Ectodermal cell (in vitro differentiated cells): ENCODE data around the gene TBC1D21.

Experiments used
- H3K27ac ChIP-seq: 2 replicates; pipeline ENCODE4 v1.7.0; 2013; ENCODE audit warnings: mild to moderate bottlenecking, low read depth, low read length; ENCODE audit not compliant: insufficient read depth, poor library complexity, severe bottlenecking
- H3K27me3 ChIP-seq: 2 replicates; pipeline ENCODE4 v1.7.0; 2013; ENCODE audit warnings: mild to moderate bottlenecking, low read length; ENCODE audit not compliant: insufficient read depth, control insufficient read depth, poor library complexity, severe bottlenecking
- H3K36me3 ChIP-seq: one replicate; pipeline ENCODE4 v1.7.0; 2013; ENCODE audit warnings: low read length; ENCODE audit not compliant: control insufficient read depth, insufficient read depth
- H3K4me1 ChIP-seq: one replicate; pipeline ENCODE4 v1.7.0; 2013; ENCODE audit warnings: low read length; ENCODE audit not compliant: control insufficient read depth, insufficient read depth
- H3K4me3 ChIP-seq: 2 replicates; pipeline ENCODE4 v1.7.0; 2013; ENCODE audit warnings: low read depth, low read length, control low read depth; ENCODE audit not compliant: insufficient read depth
- H3K9me3 ChIP-seq: 2 replicates; pipeline ENCODE4 v1.7.0; 2013; ENCODE audit warnings: mild to moderate bottlenecking, low read length, moderate library complexity; ENCODE audit not compliant: control insufficient read depth
- WGBS, 2 experiments: methylation state at CpG; one replicate each; pipeline ENCODE4 v1.1.7; 2013; ENCODE audit warnings: missing lambda C conversion rate in 2 of 2; 5-methylcytosine and 5-hydroxymethylcytosine counted together

The TBC1D21 gene

GRCh38 chr15:73928971-73929627, 55.7 kb downstream of the TBC1D21 start:
- WGBS, 2 experiments = 58 to 64% methylated on average over 5 of the region's 5 CpGs
- H3K9me3 ChIP-seq = no peaks in the 10 kb centered on the region
- H3K27me3 ChIP-seq = peaks cover 17% of the 10 kb centered on the region
- no peaks in the 10 kb centered on the region for H3K36me3 ChIP-seq
- peaks cover 41% of the 10 kb centered on the region for H3K4me1 ChIP-seq
- H3K27ac ChIP-seq = no peak overlapping the region
- H3K4me3 ChIP-seq = no peak overlapping the region

DNA sequence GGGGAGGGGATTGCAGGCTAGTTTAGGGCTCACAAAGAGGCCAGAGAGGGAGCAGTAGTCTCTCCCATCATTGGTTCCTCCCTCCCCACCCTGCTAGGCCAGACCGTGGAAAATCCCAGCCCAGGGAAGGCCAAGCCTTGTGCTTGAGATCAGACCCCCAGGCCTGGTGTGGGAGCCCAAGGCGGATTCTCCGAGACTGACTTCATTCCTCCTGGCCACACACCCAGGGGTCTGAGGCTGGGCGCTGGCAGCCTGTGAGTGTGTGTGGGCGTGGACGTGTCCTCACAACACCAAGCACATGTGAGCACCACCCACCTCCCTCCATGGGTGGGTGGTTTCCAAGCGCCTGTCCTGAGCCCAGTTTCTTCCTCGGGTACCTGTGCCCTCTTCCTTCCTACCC, 57.0 kb downstream of the TBC1D21 start:
- H3K4me1 ChIP-seq = peaks cover 34% of the 10 kb centered on the region
- no peak overlapping the region for H3K4me3 ChIP-seq
- no peaks in the 10 kb centered on the region for H3K9me3 ChIP-seq
- peaks cover 17% of the 10 kb centered on the region for H3K27me3 ChIP-seq
- WGBS, 2 experiments = 90 to 92% methylated on average over 8 of the region's 8 CpGs
- H3K27ac ChIP-seq = no peak overlapping the region
- no peaks in the 10 kb centered on the region for H3K36me3 ChIP-seq

DNA sequence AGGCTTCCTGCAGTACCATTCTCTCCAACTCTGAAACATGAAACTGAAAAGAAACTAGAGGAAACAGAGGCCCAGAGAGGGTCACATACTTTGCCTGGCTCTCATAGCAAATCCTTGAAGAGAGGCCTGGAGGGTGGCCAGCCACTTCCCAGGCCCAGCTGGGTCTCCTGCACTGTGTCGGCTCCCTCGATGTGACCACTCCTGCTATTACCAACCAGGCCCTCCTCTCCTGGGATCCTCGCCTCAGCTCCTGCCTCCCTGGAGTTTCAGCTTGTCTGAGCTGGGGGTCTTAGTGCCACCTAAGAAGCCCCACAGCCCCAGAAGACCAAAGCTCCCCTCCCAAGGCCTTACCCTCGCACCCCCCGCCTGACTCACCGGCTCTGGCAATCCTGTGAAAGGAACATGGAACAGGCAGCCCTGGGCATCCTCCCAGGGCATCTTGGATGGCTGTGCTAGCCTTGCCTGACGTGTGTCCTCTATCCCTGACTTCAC, 57.5 kb downstream of the TBC1D21 start:
- no peaks in the 10 kb centered on the region for H3K9me3 ChIP-seq
- H3K27me3 ChIP-seq = peaks cover 17% of the 10 kb centered on the region
- WGBS, 2 experiments = 80 to 84% methylated on average over 7 of the region's 7 CpGs
- no peaks in the 10 kb centered on the region for H3K36me3 ChIP-seq
- no peak overlapping the region for H3K4me3 ChIP-seq
- H3K27ac ChIP-seq = no peak overlapping the region
- peaks cover 34% of the 10 kb centered on the region for H3K4me1 ChIP-seq

GRCh38 chr15:73931441-73931840, 58.1 kb downstream of the TBC1D21 start:
- Histone ChIP-seq H3K27me3 (peaks cover 17% of the 10 kb centered on the region), H3K4me3 (no peak overlapping the region), H3K4me1 (peaks cover 37% of the 10 kb centered on the region), H3K36me3 (no peaks in the 10 kb centered on the region), H3K9me3 (no peaks in the 10 kb centered on the region), H3K27ac (no peak overlapping the region)
- WGBS, 2 experiments = 79 to 80% methylated on average over 2 of the region's 2 CpGs

GRCh38 chr15:73932381-73933191, 59.2 kb downstream of the TBC1D21 start:
- Histone ChIP-seq H3K36me3 (no peaks in the 10 kb centered on the region), H3K4me3 (no peak overlapping the region), H3K4me1 (peaks cover 42% of the 10 kb centered on the region), H3K27ac (no peak overlapping the region), H3K9me3 (no peaks in the 10 kb centered on the region), H3K27me3 (peaks cover 6% of the 10 kb centered on the region)
- WGBS, 2 experiments = 83% methylated on average over 6 of the region's 6 CpGs

DNA sequence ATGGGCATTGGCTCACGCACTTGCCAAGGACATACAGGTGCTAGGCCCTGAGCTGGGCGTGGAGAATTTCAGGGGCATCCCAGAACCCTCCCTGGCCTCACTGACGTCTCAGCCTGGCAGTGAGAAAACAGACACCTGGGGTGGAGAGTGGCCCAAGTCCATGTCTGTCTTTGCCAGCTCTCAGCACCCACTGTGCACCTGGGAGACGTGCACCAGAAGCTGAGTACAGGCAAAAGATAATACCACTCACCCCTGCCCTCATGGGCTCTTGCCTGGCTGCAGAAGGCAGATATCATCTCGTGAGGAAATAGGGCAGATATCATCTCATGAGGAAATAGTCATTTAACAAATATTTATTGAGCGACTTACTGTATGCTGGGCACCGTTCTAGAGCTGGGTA, 60.9 kb downstream of the TBC1D21 start:
- Histone ChIP-seq H3K4me1 (peaks cover 30% of the 10 kb centered on the region), H3K4me3 (no peak overlapping the region), H3K27me3 (no peaks in the 10 kb centered on the region), H3K36me3 (no peaks in the 10 kb centered on the region), H3K27ac (no peak overlapping the region), H3K9me3 (no peaks in the 10 kb centered on the region)
- 94 to 95% methylated on average over 7 of the region's 7 CpGs for WGBS, 2 experiments

DNA sequence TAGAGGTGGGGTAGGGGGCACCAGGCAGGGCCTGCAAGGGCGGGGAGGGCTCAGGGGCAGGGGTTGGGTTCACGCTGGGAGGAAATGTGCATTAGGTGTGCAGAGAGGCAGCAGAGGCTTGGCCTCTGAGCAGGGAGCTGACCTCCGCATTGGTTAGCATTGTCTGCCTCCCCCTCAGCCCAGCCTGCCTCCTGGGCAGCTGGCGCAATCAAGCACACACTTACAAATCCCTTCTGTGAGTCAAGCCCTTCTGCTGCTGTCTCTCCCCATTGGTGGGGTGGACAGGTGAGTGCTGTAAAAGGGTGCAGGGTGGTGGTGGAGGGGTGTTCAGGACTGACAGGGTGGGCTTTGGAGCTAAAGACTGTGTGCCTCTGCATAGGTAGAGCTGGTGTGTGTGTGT, 62.2 kb downstream of the TBC1D21 start:
- Histone ChIP-seq H3K4me3 (no peak overlapping the region), H3K27me3 (no peaks in the 10 kb centered on the region), H3K9me3 (no peaks in the 10 kb centered on the region), H3K4me1 (peaks cover 31% of the 10 kb centered on the region), H3K27ac (no peak overlapping the region), H3K36me3 (no peaks in the 10 kb centered on the region)
- whole genome bisulfite sequencing, 2 experiments = 52 to 58% methylated on average over 3 to 4 of the region's 4 CpGs

- Histone ChIP-seq H3K9me3 (no peaks in the 10 kb centered on the region), H3K27ac (no peak overlapping the region), H3K4me3 (no peak overlapping the region), H3K4me1 (peaks cover 31% of the 10 kb centered on the region), H3K36me3 (no peaks in the 10 kb centered on the region), H3K27me3 (no peaks in the 10 kb centered on the region)
- 74 to 81% methylated on average over 5 of the region's 5 CpGs for WGBS, 2 experiments
Observed at GRCh38 chr15:73936181-73936580, 62.8 kb downstream of the TBC1D21 start.

DNA sequence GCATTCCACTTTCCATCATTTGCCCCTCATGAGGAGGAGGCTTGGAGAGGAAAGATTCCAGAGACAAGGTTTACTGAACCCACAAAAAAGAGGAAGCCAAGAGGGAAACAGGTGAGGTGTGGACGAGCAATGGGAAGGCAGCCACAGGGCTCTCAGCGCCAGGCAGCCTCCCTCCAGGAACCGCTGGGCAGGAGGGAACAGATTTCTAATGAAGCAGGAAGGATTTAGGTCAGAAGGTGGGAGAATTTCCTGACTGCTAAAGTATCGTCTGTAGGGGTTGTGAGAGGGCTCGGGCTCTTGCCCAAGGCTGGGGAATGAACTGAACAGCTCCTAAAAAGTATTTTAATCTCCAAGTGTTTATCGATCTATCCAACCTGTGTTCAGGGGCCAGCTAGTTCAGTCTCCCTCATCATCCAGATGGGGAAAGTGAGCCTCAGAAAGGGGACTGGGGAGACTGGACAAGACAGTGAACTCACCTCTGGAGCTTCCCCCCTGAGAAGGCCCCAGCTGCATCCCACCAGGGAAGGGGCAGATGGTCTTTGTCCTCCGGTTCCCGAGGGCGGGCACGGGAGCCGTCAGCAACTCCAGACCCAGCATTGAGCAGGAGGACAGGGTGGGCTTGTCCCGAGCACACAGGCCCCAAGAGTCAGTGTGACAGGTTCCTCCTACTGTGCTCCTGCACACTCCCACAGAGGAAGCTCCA, 63.4 kb downstream of the TBC1D21 start:
- H3K27ac ChIP-seq = no peak overlapping the region
- H3K27me3 ChIP-seq = no peaks in the 10 kb centered on the region
- H3K4me3 ChIP-seq = no peak overlapping the region
- WGBS, 2 experiments = 77 to 81% methylated on average over 12 of the region's 12 CpGs
- H3K9me3 ChIP-seq = no peaks in the 10 kb centered on the region
- peaks cover 31% of the 10 kb centered on the region for H3K4me1 ChIP-seq
- H3K36me3 ChIP-seq = no peaks in the 10 kb centered on the region

DNA sequence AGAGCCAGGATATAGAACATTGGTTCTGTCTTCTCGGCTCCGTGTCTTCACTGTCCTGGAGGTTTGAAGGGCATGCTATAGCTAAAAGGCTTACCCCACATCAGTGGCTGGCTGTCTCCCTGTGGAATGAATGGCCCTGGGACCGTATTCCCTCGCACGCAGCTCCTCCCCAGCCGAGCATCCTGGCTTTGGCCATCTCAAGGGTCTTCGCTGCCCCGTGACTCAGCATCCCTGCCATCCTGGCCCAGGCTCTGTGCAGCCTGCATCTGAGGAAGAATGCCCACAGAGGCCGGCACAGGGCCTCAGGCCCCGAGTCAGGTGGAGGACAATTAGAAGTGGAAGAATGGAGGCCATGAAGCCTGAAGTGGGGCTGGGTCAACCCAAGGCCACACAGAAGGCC, 63.9 kb downstream of the TBC1D21 start:
- no peaks in the 10 kb centered on the region for H3K27me3 ChIP-seq
- H3K9me3 ChIP-seq = no peaks in the 10 kb centered on the region
- WGBS, 2 experiments = 80% methylated on average over 10 of the region's 10 CpGs
- H3K36me3 ChIP-seq = no peaks in the 10 kb centered on the region
- H3K4me1 ChIP-seq = peaks cover 31% of the 10 kb centered on the region
- no peak overlapping the region for H3K4me3 ChIP-seq
- no peak overlapping the region for H3K27ac ChIP-seq
